ENCODE measurements around the gene KATNAL1. TPM values are rescaled to one million over a fixed set of nuclear protein-coding genes. Genes with fewer than 3 reads are reported as not detected.

The KATNAL1 gene
- polyA plus RNA-seq, 1 of the 3 experiments (the other 2 are of a cell fraction) = 5.1 TPM

GRCh38 chr13:30235216-30235615 lies 72.1 kb downstream of the KATNAL1 start:
- Histone ChIP-seq H3K9me2 (no peaks in the 10 kb centered on the region), H3F3A (replicated peaks; ENCODE audit: insufficient read depth) (no peaks in the 10 kb centered on the region), H3K9ac (no peak overlapping the region), H2AFZ (ENCODE audit: low read depth) (no peak overlapping the region), H3K9me3 (no peaks in the 10 kb centered on the region), H3K27ac (ENCODE audit: low read depth in 2 of 2, low read length in 1 of 2) (no peak overlapping the region), H3K36me3 (replicated peaks in 1 of 2; ENCODE audit: control insufficient read depth in 1 of 2, insufficient read depth in 2 of 2, low read length in 1 of 2) (peaks cover 14 to 24% of the 10 kb centered on the region in 2 experiments), H3K79me2 (ENCODE audit: insufficient read depth) (no peaks in the 10 kb centered on the region), H3K4me3 (ENCODE audit: low read depth in 2 of 2, low read length in 1 of 2) (no peak overlapping the region), H3K27me3 (ENCODE audit: insufficient read depth) (no peaks in the 10 kb centered on the region), H4K20me1 (ENCODE audit: insufficient read depth) (no peaks in the 10 kb centered on the region), H3K4me1 (ENCODE audit: control insufficient read depth in 1 of 2, insufficient read depth in 2 of 2, low read depth in 1 of 2, low read length in 1 of 2) (no peaks in the 10 kb centered on the region; a peak in 1 of 4 replicates), H3K4me2 (no peak overlapping the region)
- DNase-seq = no peak
- WGBS (ENCODE audit: low lambda C conversion rate) = 81% methylated on average over 1 of the region's 1 CpG
- TF ChIP-seq JUND (IDR thresholded peaks at IDR 0.05) = no peak
- no peak for TF ChIP-seq NFIC (IDR thresholded peaks at IDR 0.05; ENCODE audit: borderline replicate concordance)
- TF ChIP-seq GABPA (IDR thresholded peaks at IDR 0.05; ENCODE audit: low read depth) = no peak
- no peak for TF ChIP-seq TAF1 (IDR thresholded peaks at IDR 0.05; ENCODE audit: borderline replicate concordance, low read depth, low read length)
- TF ChIP-seq YY1 (IDR thresholded peaks at IDR 0.05; ENCODE audit: low read depth) = no peak
- TF ChIP-seq, protein P1, sequence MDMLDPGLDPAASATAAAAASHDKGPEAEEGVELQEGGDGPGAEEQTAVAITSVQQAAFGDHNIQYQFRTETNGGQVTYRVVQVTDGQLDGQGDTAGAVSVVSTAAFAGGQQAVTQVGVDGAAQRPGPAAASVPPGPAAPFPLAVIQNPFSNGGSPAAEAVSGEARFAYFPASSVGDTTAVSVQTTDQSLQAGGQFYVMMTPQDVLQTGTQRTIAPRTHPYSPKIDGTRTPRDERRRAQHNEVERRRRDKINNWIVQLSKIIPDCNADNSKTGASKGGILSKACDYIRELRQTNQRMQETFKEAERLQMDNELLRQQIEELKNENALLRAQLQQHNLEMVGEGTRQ (IDR thresholded peaks at IDR 0.05; ENCODE audit: borderline replicate concordance, low read depth, low read length) = no peak
- TF ChIP-seq RCOR1 (IDR thresholded peaks at IDR 0.05; ENCODE audit: low read length) = no peak
- no peak for TF ChIP-seq FOXJ3 (CRISPR knock-in tag; IDR thresholded peaks at IDR 0.05)
- no peak for TF ChIP-seq POLR2AphosphoS5 (IDR thresholded peaks at IDR 0.05; ENCODE audit: low read depth, low read length)
- no peak for TF ChIP-seq REST (IDR thresholded peaks at IDR 0.05; ENCODE audit: low read depth, low read length)
- no peak for TF ChIP-seq RAD21 (IDR thresholded peaks at IDR 0.05; ENCODE audit: low read length)
- no peak for TF ChIP-seq IRF3 (IDR thresholded peaks at IDR 0.05; ENCODE audit: low read depth, low read length)
- TF ChIP-seq, protein P2, sequence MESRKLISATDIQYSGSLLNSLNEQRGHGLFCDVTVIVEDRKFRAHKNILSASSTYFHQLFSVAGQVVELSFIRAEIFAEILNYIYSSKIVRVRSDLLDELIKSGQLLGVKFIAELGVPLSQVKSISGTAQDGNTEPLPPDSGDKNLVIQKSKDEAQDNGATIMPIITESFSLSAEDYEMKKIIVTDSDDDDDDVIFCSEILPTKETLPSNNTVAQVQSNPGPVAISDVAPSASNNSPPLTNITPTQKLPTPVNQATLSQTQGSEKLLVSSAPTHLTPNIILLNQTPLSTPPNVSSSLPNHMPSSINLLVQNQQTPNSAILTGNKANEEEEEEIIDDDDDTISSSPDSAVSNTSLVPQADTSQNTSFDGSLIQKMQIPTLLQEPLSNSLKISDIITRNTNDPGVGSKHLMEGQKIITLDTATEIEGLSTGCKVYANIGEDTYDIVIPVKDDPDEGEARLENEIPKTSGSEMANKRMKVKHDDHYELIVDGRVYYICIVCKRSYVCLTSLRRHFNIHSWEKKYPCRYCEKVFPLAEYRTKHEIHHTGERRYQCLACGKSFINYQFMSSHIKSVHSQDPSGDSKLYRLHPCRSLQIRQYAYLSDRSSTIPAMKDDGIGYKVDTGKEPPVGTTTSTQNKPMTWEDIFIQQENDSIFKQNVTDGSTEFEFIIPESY (IDR thresholded peaks at IDR 0.05; ENCODE audit: borderline replicate concordance, low read depth) = no peak
- no peak for TF ChIP-seq EZH2phosphoT487 (IDR thresholded peaks at IDR 0.05; ENCODE audit: borderline replicate concordance, low read depth)
- ChIA-PET CTCF (interaction anchor here (1.1 kb wide), 1 partner anchor 107 kb away, joined by 3 read pairs; no protein-coding TSS in a partner anchor), POLR2A (no interaction called here)
